NB4 (cell line): ENCODE data around the gene ESR1.

ENCODE experiments used
- CTCF ChIP-seq: IDR thresholded peaks from one replicate; pipeline ENCODE4 v1.5.1; 2012; ENCODE audit warnings: low read depth, low read length
- POLR2A ChIP-seq: IDR thresholded peaks from 2 replicates; pipeline ENCODE4 v1.6.1; 2011; ENCODE audit warnings: mild to moderate bottlenecking; ENCODE audit not compliant: insufficient read length; ENCODE audit errors: extremely low read depth

GRCh38 chr6:152055517-152055916 is 248.0 kb downstream of the ESR1 start:
- TF ChIP-seq CTCF, result no peak
- TF ChIP-seq POLR2A, result no peak
